Spleen (tissue), 7 donors: Measurements from ENCODE around the gene CASP5.

Experiments
- CTCF ChIP-seq, 11 experiments: fragments of 200-600 bp in 7 of 11; fragments of 450-650 bp in 4 of 11; sonication (generic) in 4 of 11; IDR thresholded peaks in 8 of 11; conservative IDR thresholded peaks in 3 of 11; 1 replicate in 7 of 11; 2 replicates in 4 of 11; pipeline versions ENCODE4 v1.4.0 to v1.8.0; 2016 to 2021; ENCODE audit warnings: antibody characterized with exemption in 11 of 11, inconsistent platforms in 4 of 11, mild to moderate bottlenecking in 1 of 11
- POLR2A ChIP-seq, 3 donors: fragments of 450-650 bp; IDR thresholded peaks; one replicate each; pipeline ENCODE4 v1.5.1; 2017; ENCODE audit warnings: antibody characterized with exemption in 3 of 3, mild to moderate bottlenecking in 1 of 3
- POLR2AphosphoS5 ChIP-seq, 3 donors: sonication (generic); formaldehyde crosslinking; IDR thresholded peaks; one replicate each; pipeline ENCODE4 v1.5.1; 2017; ENCODE audit warnings: antibody characterized with exemption in 3 of 3
- donor health status: DM: no; HTN: no; CAD: no; lungs with moderate emphysema.
- donor health status: DM: no; HTN: no; CAD: no.
- donor health status: DM: no; HTN: no; CAD: no.

DNA sequence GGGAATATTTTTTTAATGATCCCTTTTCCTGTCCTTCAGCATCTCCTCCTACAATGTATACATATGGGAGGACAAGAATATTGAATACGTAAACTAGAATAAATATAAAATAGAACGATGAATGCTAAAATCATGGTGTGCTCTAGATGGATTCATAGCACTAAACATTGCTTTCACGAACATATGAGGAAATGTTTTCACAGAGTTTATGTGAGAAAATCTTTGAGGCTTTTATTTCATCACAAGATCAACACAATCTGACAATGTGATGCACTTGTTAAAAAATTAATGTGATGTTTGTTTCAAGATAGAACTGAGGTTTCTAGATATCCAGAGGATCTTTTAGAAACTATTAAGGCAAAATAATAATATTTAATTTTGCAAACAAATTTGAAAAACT is 19.2 kb upstream of the CASP5 start:
- TF ChIP-seq CTCF (IDR thresholded peaks at IDR 0.05 in 8 of 11, conservative IDR thresholded peaks at IDR 0.05 in 3 of 11) (no peak), POLR2A (IDR thresholded peaks at IDR 0.05) (no peak), POLR2AphosphoS5 (IDR thresholded peaks at IDR 0.05) (no peak)
